ENCODE data around the gene CEP78. TPM values are rescaled to one million over a fixed set of nuclear protein-coding genes. Genes with fewer than 3 reads are reported as not detected.

The CEP78 gene
- total RNA-seq, 1 experiment from 2014 or later, result 57.8 TPM

GRCh38 chr9:78214492-78214891 lies 21.4 kb upstream of the CEP78 start:
- Histone ChIP-seq H3K4me1 (ENCODE audit: insufficient read depth, low read length) (no peaks in the 10 kb centered on the region), H3K23me2 (ENCODE audit: insufficient read length, low read depth, low read length, poor library complexity, severe bottlenecking) (no peaks in the 10 kb centered on the region), H4K5ac (ENCODE audit: insufficient read length, low read depth, low read length) (no peak overlapping the region), H4K8ac (replicated peaks; ENCODE audit: insufficient read length, low read depth, low read length) (no peak overlapping the region), H2BK12ac (ENCODE audit: insufficient read length, low read depth, low read length) (no peak overlapping the region), H3K56ac (ENCODE audit: insufficient read length, low read depth, low read length) (no peak overlapping the region), H2AK5ac (ENCODE audit: insufficient read length, low read length) (no peak overlapping the region), H3K27me3 (ENCODE audit: insufficient read depth, low read length) (no peaks in the 10 kb centered on the region), H3K18ac (ENCODE audit: insufficient read length, low read depth, low read length) (no peak overlapping the region), H3K23ac (ENCODE audit: insufficient read length, low read depth, low read length) (no peak overlapping the region), H2BK5ac (ENCODE audit: insufficient read length, low read length) (no peak overlapping the region), H3K4ac (ENCODE audit: low read depth, low read length) (no peak overlapping the region), H2BK15ac (ENCODE audit: low read depth, low read length) (no peak overlapping the region), H3K9me3 (ENCODE audit: control insufficient read depth, low read depth, low read length) (no peaks in the 10 kb centered on the region), H2BK20ac (ENCODE audit: low read depth, low read length, poor library complexity, severe bottlenecking) (no peak overlapping the region), H4K20me1 (ENCODE audit: control insufficient read depth, insufficient read depth, insufficient read length) (no peaks in the 10 kb centered on the region), H2AFZ (ENCODE audit: low read length) (no peak overlapping the region), H3K9ac (ENCODE audit: extremely low read depth, insufficient read length, low read length) (no peak overlapping the region), H2BK120ac (ENCODE audit: low read depth, low read length, poor library complexity, severe bottlenecking) (no peak overlapping the region), H3K27ac (ENCODE audit: insufficient read length, low read depth, low read length) (no peak overlapping the region), H3T11ph (ENCODE audit: low read length) (no peak overlapping the region), H3K79me2 (ENCODE audit: insufficient read depth, low read length) (no peaks in the 10 kb centered on the region), H3K14ac (ENCODE audit: insufficient read depth, low read length) (no peak overlapping the region), H3K79me1 (ENCODE audit: insufficient read depth, low read depth, low read length, poor library complexity, severe bottlenecking) (no peaks in the 10 kb centered on the region), H4K91ac (ENCODE audit: insufficient read length, low read depth, low read length) (no peak overlapping the region), H3K4me2 (ENCODE audit: insufficient read depth, insufficient read length, low read length) (no peak overlapping the region)
- Mint-ChIP-seq H3K27me3 (ENCODE audit: low read depth) (peaks cover 1% of the 10 kb centered on the region; the same call in 1 of the 2 replicates), H3K9me3 (no peaks in the 10 kb centered on the region), H3K36me3 (ENCODE audit: insufficient read depth in 1 of 3, low read depth in 3 of 3) (no peaks in the 10 kb centered on the region), H3K4me3 (no peak overlapping the region), H3K4me1 (peaks cover 4 to 6% of the 10 kb centered on the region in 2 experiments), H3K27ac (no peak overlapping the region)
- no peak for DNase-seq
- WGBS (ENCODE audit: extremely low coverage, insufficient read length, low lambda C conversion rate), result no CpG with 5 or more reads among the region's 1 CpG
- TF ChIP-seq CTCF (conservative IDR thresholded peaks at IDR 0.05), result no peak
